ENCODE results near the gene SNHG17.
"Not testable (repeated sequence)": the region's sequence is repeated elsewhere in the genome, so short reads cannot be mapped to it uniquely, and the experiment has no call there.

The SNHG17 gene

DNA sequence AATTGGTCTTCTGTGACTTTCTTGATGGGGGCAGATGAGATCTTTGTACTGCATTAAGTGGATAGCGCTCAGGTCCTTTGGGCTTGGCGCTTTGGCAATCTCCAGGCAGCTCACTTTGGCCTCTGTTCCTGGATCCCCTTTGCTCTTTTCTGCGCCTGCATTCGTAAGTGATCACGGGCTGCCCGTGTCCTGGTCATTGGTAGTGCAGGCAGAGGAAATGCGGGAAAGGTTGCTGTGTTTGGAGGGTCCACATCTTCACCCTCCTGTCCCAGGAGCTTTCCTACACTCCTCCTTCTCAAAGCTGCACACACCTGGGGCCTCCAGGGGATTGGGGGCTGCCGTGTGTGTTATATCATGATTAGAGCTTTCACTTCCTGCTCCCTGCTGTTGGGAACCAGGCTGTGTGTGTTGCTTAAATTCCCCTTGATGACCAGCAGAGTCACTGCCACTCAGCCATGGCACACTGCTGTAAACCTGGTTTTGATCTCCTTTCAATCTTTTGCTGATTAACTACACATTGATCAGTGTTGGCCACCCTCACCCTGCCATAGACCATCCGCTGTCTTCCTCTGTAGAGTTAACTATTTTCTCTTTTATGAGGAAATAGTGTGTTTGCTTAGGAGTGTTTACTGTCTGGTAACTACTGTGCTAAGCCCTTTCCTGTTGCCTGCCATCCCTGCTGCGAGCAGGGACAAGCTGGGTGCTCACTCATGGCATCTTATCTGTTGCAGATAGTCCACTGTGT is 13.0 kb upstream of the SNHG17 start:
- DNase-seq (ENCODE audit: low read depth, low spot score) = no peak

DNA sequence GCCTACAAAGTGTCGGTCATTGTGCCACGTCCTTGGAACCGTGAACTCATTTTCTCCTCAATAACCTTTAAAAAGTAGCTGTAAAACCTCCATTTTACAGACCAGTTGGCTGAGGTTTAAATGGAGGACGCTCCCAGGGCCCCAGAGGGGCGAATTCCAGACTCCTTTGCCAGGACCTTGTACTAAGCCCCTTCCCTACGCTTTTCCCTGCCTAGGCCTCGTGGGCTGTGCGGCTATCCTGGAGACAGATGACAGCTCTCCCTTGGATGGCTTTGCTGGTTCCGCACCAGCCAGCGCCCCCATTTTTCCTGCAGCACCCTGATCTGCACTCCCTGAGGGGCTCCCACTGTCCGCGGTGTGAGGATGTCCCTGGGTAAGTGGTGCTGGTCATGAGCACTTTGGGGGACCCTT is 12.1 kb upstream of the SNHG17 start:
- DNase-seq (ENCODE audit: low read depth, low spot score) = no peak

DNA sequence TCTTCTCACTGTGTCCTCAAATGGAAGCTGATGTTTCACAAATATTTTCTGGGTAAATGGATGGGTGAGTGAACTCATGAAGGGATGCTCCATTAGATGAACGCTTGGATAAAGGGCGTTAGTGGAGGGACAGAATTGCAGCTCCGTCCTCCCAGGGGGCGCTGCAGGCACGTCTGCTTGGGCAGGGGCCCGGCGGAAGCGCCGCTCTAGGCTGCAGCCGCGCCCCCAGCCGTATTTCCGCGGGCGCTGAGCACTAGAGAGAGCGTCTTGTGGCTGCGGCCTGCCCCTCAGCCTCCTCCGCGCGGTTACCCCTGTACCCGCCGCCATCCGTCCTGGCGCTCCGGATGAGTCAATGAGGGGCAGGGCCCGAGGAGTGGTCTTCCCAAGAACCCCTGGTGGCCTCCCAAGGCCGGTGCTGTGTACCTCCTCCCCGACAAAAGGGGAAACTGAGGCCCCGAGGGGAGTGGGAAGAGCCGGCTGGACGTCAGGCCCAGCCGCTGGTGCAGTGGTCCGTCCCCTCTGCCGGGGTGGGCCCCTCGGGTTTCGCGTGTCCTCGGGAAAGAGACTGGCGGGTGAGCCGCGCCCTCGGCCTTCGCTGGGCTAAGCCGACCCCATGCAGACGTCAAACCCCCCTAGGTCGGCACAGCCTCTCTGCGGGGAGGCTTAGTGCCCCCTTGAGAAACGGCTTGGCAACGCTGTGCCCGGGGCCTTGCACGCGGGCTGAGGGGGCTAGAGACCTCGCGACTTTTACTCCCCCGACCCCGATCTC is 11.5 kb upstream of the SNHG17 start:
- DNase-seq (ENCODE audit: low read depth, low spot score) = peak; percentile 72

DNA sequence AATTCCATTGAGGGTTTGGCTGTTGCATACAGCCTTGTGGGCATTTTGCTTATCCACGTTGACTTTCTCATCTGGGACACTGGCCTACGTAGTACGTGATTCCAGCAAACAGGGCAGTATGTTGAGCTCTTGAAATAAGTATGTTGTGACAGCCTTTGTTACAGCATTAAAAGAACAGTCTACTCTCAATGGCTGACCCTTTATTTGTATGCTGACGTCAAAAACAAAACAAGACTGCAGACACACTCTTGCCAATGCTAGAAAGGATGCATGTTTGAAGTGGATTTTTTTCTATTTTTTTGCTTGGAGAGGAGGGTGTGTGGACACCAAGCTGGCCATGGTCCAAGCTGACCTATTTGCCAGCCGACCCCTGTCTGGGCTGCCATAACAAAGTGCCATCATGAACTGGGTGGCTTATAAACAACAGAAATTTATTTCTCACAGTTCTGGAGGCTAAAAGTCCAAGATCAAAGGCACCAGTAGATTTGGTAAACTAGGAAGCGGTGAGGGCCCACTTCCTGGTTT is 10.8 kb upstream of the SNHG17 start:
- DNase-seq (ENCODE audit: low read depth, low spot score) = no peak

DNA sequence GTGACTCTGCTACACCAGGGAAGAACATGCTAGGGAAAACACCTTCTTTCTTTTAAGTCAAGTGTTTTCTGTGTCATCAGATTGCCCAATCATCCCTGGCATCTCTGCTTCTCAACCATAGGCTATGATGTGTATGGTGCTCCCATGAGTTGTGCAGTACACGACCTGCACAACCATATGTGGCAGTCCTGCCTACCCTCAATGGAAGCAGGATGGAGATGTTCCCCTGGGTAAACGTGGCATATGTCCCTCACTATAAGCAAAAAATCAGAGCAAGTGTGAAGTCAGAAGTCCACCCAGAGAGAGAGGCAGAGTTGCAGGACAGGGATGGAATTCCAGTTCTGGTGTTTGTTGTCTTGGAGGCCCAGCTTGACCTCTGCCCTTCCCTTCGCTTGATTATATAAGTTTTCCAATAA is 10.3 kb upstream of the SNHG17 start:
- no peak for DNase-seq (ENCODE audit: low read depth, low spot score)

DNA sequence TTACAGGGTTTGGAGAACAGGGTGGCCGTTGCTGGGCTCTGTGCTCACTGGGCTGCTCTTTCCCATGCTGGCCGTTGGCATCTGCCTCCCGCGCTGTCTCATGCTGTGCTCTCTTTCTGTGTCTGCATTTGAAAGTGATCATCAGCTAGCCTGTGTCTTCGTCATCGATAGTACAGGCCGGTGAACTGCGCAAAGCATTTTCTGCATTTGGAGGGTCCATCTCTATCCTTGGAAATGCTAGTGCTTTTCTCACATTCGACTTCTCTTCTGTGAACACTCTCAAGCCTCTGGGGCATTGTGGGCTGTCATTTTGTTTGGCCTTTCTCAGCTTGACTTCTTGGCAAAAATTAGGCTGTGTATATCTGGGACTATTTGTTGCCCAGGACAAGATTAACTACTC is 6.8 kb upstream of the SNHG17 start:
- no peak for DNase-seq (ENCODE audit: low read depth, low spot score)

DNA sequence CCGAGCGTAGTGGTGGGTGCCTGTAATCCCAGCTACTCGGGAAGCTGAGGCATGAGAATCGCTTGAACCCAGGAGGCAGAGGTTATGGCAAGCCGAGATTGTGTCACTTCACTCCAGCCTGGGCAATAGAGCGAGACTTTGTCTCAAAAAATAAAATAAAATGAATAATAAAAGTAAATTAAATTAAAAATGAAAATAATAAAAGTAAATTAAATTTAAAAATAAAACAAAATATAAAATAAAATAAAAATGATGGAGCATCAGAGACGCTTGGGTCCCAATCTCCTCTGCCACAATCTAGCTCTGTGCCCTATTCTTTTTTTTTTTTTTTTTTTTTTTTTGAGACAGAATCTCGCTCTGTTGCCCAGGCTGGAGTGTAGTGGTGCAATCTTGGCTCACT is 6.0 kb upstream of the SNHG17 start:
- DNase-seq (ENCODE audit: low read depth, low spot score) = not testable (repeated sequence)

DNA sequence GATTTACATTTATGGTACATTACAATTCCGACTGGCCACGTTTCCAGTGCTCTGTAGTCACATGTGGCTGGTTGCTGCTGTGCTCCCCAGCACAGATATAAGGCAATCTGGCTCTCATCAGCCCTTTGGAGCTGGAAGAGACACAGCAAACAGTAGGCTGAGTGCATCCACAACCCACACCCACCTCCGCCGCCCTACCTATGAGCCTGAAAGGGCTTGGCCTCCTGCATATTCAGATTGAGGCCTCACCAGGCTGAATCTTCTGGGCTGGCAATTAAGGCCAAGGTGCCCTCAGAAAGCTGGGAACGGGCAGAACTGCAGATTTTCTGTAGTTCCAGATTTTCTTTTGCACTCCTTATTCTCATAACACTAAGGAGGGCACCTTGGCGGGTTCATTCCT is 2.7 kb upstream of the SNHG17 start:
- DNase-seq (ENCODE audit: low read depth, low spot score) = no peak

DNA sequence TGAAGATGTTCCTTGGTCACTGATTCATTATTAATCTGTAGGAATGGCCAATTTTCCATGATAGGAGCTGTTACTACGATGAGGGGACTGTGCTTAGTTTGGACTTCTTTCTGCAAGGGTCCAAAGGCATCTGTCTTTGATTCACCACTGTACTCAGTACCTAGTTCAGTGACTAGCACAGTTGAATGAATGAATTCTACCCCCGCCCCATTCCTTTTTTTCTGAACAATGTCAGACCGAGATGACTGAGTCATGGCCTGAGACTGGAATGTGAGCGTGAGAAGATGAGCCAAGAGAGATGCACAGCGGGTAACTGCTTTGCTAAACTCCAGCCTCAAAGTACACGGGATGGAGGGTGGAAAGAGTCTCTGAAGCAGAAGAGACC is 419 bp upstream of the SNHG17 start:
- DNase-seq (ENCODE audit: low read depth, low spot score) = no peak

DNA sequence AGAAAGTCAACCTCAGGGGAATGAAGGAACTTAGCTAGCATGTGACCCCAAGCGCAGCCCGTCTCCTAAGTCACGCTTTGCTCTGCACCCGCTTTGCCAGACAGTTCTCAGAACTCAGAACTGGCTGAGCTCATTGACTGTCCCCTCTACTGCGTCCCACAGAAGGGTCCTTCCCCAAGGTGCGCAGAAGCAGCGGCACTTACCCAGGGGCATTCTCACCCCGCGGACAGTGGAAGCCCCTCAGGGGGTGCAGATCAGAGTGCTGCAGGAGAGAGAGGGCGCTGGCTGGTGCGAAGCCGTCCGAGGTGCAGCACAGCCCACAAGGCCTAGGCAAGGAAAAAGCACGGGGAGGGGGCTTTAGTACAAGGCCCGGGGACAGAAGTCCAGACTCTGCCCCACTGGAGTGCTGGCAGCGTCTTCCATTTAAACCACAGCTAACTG is 807 bp downstream of the SNHG17 start:
- no peak for DNase-seq (ENCODE audit: low read depth, low spot score)

DNA sequence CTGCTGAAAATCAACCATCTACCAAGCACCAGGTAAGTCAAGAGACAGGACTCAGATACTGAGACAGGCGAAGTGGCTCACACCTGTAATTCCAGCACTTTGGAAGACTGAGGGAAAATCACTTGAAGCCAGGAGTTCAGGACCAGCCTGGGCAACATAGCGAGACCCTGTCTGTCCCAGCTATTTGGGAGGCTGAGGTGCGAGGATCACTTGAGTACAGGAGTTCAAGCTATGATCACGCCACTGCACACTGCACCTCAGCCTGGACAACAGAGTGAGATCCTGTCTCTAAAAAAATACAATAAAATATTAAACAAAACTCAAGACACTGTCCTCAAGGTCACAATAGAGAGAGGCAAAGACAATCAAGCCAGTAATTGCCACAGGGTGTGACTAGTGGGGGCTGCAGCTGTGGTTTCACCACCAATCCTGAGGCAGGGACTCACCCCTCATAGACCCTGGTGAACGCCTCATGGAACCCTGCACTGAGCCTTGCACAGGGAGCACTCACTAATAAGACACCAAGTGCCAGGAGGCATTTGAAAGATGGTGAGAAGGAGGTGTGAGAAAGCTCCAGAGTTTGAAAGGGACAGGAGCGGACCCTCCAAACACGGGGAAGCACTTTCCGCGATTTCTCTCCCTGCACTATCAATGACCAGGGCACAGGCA is 1.7 kb downstream of the SNHG17 start:
- no peak for DNase-seq (ENCODE audit: low read depth, low spot score)

DNA sequence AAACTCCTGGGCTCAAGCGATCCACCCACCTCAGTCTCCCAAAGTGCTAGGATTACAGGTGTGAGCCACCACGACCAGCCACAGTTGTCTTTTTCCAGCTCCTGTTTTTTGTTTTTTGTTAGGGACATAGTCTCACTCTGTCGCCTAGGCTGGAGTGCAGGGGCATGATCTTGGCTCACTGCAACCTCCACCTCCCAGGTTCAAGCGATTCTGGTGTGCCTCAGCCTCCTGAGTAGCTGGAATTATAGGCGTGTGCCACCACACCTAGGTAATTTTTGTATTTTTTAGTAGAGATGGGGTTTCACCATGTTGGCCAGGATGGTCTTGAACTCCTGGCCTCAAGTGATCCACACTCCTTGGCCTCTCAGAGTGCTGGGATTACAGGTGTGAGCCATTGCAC is 2.3 kb downstream of the SNHG17 start:
- not testable (repeated sequence) for DNase-seq (ENCODE audit: low read depth, low spot score)

DNA sequence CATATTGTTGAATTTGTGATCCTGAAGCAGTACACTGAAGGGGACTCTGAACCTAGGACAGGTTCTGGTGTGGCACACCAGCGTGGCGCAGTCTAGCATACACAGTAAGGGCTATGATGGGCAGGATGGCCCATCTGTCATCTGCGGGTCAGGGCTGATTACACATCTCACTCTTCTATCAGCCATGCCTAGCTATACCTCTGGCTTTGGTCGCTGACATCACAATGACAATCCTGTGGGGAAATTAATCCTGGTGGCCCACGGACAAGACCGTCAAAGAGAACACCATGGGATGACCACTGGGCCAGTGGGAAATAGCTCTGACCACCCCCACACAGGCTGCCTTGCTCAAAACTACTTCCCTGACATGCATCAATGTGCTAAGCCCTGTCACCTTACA is 2.8 kb downstream of the SNHG17 start:
- DNase-seq (ENCODE audit: low read depth, low spot score) = no peak

DNA sequence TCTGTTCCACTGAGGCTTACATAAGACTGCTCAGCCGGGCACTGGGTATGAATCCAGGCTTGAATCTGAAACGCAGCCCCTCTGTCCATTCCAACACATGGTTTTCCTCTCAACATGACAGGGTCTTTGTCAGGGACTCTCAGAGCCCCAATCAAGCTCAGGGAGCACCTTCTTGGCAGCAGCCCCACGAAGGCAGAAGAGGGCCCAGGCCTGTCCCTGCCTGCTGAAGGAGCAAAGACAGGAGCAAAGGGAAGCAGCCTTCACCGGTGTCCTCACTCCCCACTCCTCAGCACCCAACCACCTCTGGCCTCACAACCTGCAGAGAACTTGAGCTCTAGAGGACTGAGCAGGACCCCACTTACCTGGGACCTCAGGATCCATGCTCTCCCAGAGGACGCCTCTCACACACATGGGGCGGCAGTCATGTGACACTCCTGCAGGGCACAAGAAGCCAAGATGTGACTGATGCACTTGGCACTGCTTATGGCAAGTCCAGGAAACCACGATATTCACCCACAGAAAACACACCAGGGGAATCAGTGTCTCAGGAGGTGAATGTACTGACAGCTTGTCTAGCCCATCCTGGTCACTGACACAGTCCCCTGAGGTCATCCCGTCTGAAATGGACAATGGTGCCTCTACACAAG is 4.3 kb downstream of the SNHG17 start:
- no peak for DNase-seq (ENCODE audit: low read depth, low spot score)

DNA sequence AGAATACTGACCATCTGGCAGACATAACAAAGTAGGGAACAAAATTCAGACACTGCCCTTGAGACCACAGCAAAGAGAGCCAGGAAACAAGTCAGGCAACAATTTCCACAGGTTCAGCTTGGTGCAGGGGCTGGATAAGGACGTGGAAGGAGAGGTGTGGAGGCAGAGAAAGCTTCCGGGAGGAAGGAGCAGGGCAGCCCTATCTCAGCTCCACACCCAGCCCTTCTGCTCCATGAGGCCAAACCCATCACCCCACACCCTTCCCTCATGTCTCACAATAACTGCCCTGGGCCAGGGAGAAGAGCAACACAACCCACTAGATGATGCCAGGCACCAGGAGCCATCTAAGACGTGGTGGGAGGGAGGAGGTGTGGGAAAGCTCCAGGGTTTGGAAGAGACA is 5.8 kb downstream of the SNHG17 start:
- no peak for DNase-seq (ENCODE audit: low read depth, low spot score)

DNA sequence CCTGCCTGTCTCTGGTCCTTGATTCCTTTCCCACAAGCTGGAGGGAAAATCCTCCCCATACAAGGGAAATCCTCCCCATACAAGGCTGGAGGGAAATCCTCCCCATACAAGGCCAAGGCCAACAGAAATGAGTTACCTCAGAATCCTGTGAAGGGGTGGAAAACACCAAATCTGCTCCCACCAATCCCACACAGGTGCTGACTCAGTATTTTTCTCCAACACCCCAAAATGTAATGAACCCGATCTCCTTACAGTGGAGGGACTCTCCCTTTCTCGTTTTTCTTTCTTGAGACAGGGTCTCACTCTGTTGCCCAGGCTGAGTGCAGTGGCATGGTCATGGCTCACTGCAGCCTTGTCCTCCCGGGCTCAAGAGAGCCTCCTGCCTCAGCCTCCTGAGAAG is 6.3 kb downstream of the SNHG17 start:
- no peak for DNase-seq (ENCODE audit: low read depth, low spot score)

DNA sequence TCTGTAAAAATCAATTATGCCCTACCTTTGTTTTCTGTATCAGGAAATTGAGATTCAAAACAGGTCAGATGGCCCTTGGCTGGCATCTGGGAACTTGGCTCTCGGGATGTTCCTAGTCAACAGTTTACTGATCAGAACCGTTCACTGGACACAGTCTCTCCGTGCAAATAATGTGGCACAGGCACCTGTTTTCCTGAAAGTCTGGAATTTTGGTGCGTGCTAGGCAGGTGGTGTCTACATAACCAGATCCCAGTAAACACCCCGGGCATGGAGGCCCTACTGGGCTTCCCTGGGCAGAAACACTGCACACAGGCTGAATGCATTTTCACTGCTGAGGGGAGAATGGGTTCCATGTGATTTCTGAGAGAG is 7.5 kb downstream of the SNHG17 start:
- no peak for DNase-seq (ENCODE audit: low read depth, low spot score)

DNA sequence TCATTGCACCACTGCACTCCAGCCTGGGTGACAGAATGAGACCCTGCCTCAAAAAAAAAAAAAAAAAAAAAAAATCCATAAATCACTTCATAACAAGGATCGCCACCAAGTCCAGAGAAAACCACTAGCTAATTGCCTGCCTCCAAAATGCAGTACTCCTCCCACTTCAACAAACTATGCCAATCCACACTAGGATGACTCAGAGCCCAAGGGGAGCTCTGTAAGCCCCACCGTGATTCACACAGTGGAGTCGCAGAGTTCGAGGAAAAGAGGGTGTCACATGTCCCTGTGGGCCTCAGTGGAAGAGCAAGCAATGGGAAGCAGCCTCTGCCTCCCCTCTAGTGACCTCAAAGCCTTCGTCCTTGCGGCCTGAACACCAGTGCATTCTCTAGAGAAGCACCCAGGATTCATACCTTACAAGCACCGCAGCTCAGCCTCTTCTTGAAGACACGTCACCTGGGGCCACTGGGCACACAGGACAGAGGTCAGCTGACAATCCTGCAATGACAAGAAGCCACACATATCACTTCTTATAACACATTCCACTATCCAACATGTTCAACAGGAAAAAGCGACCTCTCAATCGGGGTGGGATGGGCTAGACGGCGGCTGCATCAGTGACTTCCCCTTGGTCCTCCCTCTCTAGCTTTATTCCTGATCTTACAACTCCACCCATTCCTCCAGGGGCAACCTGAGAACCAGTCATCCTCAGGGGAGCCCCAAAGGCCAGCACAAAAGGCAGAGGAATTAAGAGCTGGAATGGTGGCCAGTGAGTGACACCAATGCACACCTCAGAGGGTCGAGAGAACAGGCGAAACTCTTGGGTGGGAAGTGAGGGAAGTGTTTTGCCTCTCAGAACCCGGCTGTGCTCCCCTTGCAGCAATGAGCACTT is 8.9 kb downstream of the SNHG17 start:
- DNase-seq (ENCODE audit: low read depth, low spot score) = no peak

DNA sequence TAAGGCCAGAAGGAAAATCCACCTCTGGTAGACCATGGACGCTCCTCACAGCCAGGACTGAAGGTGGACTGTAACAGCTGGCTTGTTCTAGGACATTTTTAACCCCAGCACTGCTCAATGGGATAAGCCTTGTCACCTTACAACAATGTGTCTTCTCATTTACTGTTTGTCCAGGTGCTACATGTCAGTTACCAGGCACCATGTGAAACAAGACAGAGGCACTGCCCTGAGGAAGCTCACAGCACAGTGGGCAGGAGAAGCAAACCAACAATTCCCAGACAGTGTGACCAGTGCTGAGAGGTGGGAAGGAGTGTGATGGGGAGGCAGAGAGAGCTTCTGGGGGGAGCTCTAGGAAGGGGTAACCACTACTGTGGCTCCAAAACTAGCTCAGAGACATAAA is 10.7 kb downstream of the SNHG17 start:
- DNase-seq (ENCODE audit: low read depth, low spot score) = no peak

DNA sequence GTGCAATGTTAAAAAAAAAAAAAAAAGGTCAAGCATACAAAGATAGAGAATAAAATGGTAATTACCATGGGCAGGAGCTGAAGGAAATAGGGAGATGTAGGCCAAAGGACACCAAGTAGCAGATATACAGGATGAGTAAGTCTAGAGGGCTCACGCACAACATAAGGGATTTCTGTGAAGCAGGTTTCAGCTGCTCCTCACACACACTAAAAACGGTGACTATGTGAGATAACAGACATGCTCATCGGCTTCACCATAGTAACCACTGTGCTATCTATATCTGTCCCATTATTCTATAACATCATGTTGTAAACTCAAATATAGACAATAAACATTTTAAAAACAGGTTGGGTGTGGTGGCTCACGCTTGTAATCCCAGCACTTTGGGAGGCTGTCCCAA is 11.6 kb downstream of the SNHG17 start:
- no peak for DNase-seq (ENCODE audit: low read depth, low spot score)

DNA sequence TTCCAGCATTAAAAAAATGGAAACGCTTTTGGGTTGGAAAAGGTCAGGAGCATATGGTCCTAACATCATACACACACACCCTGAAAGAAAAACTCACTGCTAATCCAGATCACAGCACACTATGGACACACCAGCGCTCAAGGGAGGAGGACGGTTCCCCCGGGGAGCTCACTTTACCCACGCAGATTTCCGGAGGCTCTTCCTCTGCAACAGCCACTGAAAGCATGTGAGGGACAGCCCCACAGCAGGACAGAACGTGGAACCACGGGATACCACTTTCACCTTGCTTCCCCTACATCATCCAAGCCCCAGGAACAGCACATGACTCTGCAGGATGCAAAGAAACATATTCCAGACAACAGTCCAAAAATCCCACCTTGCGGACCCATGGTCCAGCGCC is 13.2 kb downstream of the SNHG17 start:
- DNase-seq (ENCODE audit: low read depth, low spot score) = no peak
